Transverse colon (tissue), 3 donors: ENCODE results near the gene TP53BP1.

Source experiments
- CTCF ChIP-seq, 5 experiments: fragments of 200-600 bp in 3 of 5; fragments of 450-650 bp in 2 of 5; sonication (generic) in 3 of 5; IDR thresholded peaks; 1 replicate in 2 of 5; 2 replicates in 3 of 5; pipeline ENCODE4 v1.5.1; 2016 to 2017; ENCODE audit warnings: antibody characterized with exemption in 5 of 5, inconsistent platforms in 3 of 5, mild to moderate bottlenecking in 2 of 5, moderate library complexity in 1 of 5
- EP300 ChIP-seq: sonication (generic); formaldehyde crosslinking; IDR thresholded peaks from one replicate; pipeline ENCODE4 v1.6.1; 2017; ENCODE audit warnings: antibody characterized with exemption, low read depth

- TF ChIP-seq CTCF (IDR thresholded peaks at IDR 0.05) (peak in 4 of 5 experiments; percentile 15 to 45 (median 38)), EP300 (no peak)
These were observed 52.2 kb downstream of the TP53BP1 start for GRCh38 chr15:43440721-43441281.
